Ramos (cell line): ENCODE results near the gene DAND5.

ENCODE experiments used
- in situ Hi-C: fragments of 300-500 bp; cut with MboI; formaldehyde crosslinking; loops from one replicate; pipeline ENCODE4 v1.14.3; 2022; ENCODE audit warnings: low sequenced_read_pairs; ENCODE audit not compliant: unreplicated experiment

The DAND5 gene

GRCh38 chr19:12969292-12969988 is at the start of gene DAND5:
Gene DAND5, plus strand, starts transcription at chr19:12969576. Its CDS starts 85 bp downstream, at chr19:12969661.
- in situ Hi-C loops, result no loop called here

GRCh38 chr19:12921047-12921446 is 48.3 kb upstream of the DAND5 start:
- in situ Hi-C loops, result no loop called here

GRCh38 chr19:12922959-12923358 is 46.4 kb upstream of the DAND5 start:
- in situ Hi-C loops, result no loop called here

- in situ Hi-C loops, result no loop called here
These were observed 44.6 kb upstream of the DAND5 start for GRCh38 chr19:12924621-12925310.

GRCh38 chr19:12930002-12930645 is 39.3 kb upstream of the DAND5 start:
- in situ Hi-C loops, result no loop called here

- in situ Hi-C loops, result no loop called here
These were observed 36.7 kb upstream of the DAND5 start for GRCh38 chr19:12932392-12933286.

GRCh38 chr19:12933287-12934072 is 35.9 kb upstream of the DAND5 start, which contains the start of gene FARSA:
Gene FARSA, minus strand, starts transcription at chr19:12933711. Its CDS starts 15 bp downstream, at chr19:12933696.
- in situ Hi-C loops, result no loop called here

- in situ Hi-C loops, result no loop called here
These were observed 34.3 kb upstream of the DAND5 start for GRCh38 chr19:12935071-12935470.

GRCh38 chr19:12936582-12936981 is 32.8 kb upstream of the DAND5 start:
- in situ Hi-C loops, result no loop called here

GRCh38 chr19:12937093-12937926 is 32.1 kb upstream of the DAND5 start:
- in situ Hi-C loops, result no loop called here

GRCh38 chr19:12937927-12938778 is 31.2 kb upstream of the DAND5 start, which contains the start of gene CALR:
Gene CALR, plus strand, starts transcription at chr19:12938609. Its CDS starts 71 bp downstream, at chr19:12938680.
- in situ Hi-C loops, result no loop called here

GRCh38 chr19:12938779-12939601 is 30.4 kb upstream of the DAND5 start:
- in situ Hi-C loops, result no loop called here

GRCh38 chr19:12939975-12940423 is 29.4 kb upstream of the DAND5 start:
- in situ Hi-C loops, result no loop called here

GRCh38 chr19:12940897-12941296 is 28.5 kb upstream of the DAND5 start:
- in situ Hi-C loops, result no loop called here

- in situ Hi-C loops, result no loop called here
These were observed 25.8 kb upstream of the DAND5 start for GRCh38 chr19:12943437-12944044.

GRCh38 chr19:12944104-12944674 is 25.2 kb upstream of the DAND5 start:
- in situ Hi-C loops, result no loop called here
